Lower lobe of right lung (tissue), 2 donors: ENCODE data around the gene HS6ST3. TPM values are rescaled to one million over a fixed set of nuclear protein-coding genes. Genes with fewer than 3 reads are reported as not detected.

ENCODE experiments used
- ATAC-seq, 2 donors: fragments of 200-7000 bp; cut with Tn5 transposase; one replicate each; pipeline ENCODE4 v1.9.1; 2020 to 2022; ENCODE audit warnings: mild to moderate bottlenecking in 2 of 2, moderate library complexity in 2 of 2
- DNase-seq: peaks from one replicate; pipeline ENCODE4 v3.0.0-alpha.2; 2020
- H3K27ac ChIP-seq: fragments of 200-600 bp; one replicate; pipeline ENCODE4 v1.8.0; 2022
- H3K27me3 ChIP-seq: fragments of 200-600 bp; one replicate; pipeline ENCODE4 v1.8.0; 2022; ENCODE audit warnings: low read depth
- H3K36me3 ChIP-seq: fragments of 200-600 bp; one replicate; pipeline ENCODE4 v1.8.0; 2022; ENCODE audit warnings: mild to moderate bottlenecking
- H3K4me1 ChIP-seq: fragments of 200-600 bp; one replicate; pipeline ENCODE4 v1.8.0; 2022
- H3K4me3 ChIP-seq: fragments of 200-600 bp; one replicate; pipeline ENCODE4 v1.8.0; 2022; ENCODE audit warnings: mild to moderate bottlenecking
- H3K9me3 ChIP-seq: fragments of 200-600 bp; one replicate; pipeline ENCODE4 v1.8.0; 2022
- CTCF ChIP-seq: fragments of 200-600 bp; IDR thresholded peaks from one replicate; pipeline ENCODE4 v1.8.0; 2022; ENCODE audit warnings: antibody characterized with exemption, mild to moderate bottlenecking
- intact Hi-C: fragments of 100-400 bp; cut with DNase I; formaldehyde crosslinking; loops from one replicate; pipeline ENCODE4 v1.11.0; 2022
- total RNA-seq: library from RNA; stranded (reverse); fragmentation: NEBNext Ultra II Directional; extraction: Animal tissue kit (Norgen Biotek cat#: 25700); gene quantifications from one replicate; pipeline ENCODE4 v1.2.1, GENCODE V29; 2021
- donor health status: DM: no; HTN: yes; CAD: no; lungs with severe emphysema.

The HS6ST3 gene
- total RNA-seq, 1 donor from 2014 or later, result 0.06 TPM

- intact Hi-C loops, result no loop called here
- TF ChIP-seq CTCF, result no peak
- H3K36me3 ChIP-seq, result no peaks in the 10 kb centered on the region
- DNase-seq (no peak), ATAC-seq (no peak)
- H3K4me3 ChIP-seq, result no peak overlapping the region
- H3K9me3 ChIP-seq, result no peaks in the 10 kb centered on the region
- H3K27me3 ChIP-seq, result no peaks in the 10 kb centered on the region
- no peaks in the 10 kb centered on the region for H3K4me1 ChIP-seq
- H3K27ac ChIP-seq, result no peak overlapping the region
These were observed 703.0 kb downstream of the HS6ST3 start for GRCh38 chr13:96792736-96793403.

- no peak for TF ChIP-seq CTCF
These were observed 703.5 kb downstream of the HS6ST3 start for GRCh38 chr13:96793404-96793755.

GRCh38 chr13:96794669-96795068 is 704.8 kb downstream of the HS6ST3 start:
- Histone ChIP-seq H3K9me3 (no peaks in the 10 kb centered on the region), H3K36me3 (no peaks in the 10 kb centered on the region), H3K27ac (no peak overlapping the region), H3K4me3 (no peak overlapping the region), H3K27me3 (no peaks in the 10 kb centered on the region), H3K4me1 (no peaks in the 10 kb centered on the region)
- DNase-seq (no peak), ATAC-seq (no peak)
- no peak for TF ChIP-seq CTCF
- intact Hi-C loops, result no loop called here

More at GRCh38 chr13:96793404-96793755, 703.5 kb downstream of the HS6ST3 start:
- Histone ChIP-seq H3K4me3 (no peak overlapping the region), H3K27me3 (no peaks in the 10 kb centered on the region), H3K4me1 (no peaks in the 10 kb centered on the region), H3K9me3 (no peaks in the 10 kb centered on the region), H3K27ac (no peak overlapping the region), H3K36me3 (no peaks in the 10 kb centered on the region)
- ATAC-seq (no peak), DNase-seq (no peak)
- intact Hi-C loops, result no loop called here

GRCh38 chr13:96795670-96796069 is 705.8 kb downstream of the HS6ST3 start:
- H3K4me3 ChIP-seq, result no peak overlapping the region
- intact Hi-C loops, result no loop called here
- ATAC-seq, result no peak

GRCh38 chr13:96796091-96796633 is 706.3 kb downstream of the HS6ST3 start:
- no peaks in the 10 kb centered on the region for H3K9me3 ChIP-seq
- no peak overlapping the region for H3K27ac ChIP-seq
- ATAC-seq (no peak), DNase-seq (no peak)
- intact Hi-C loops, result no loop called here
- H3K4me1 ChIP-seq, result no peaks in the 10 kb centered on the region
- H3K27me3 ChIP-seq, result no peaks in the 10 kb centered on the region
- H3K36me3 ChIP-seq, result no peaks in the 10 kb centered on the region
- TF ChIP-seq CTCF, result no peak
- no peak overlapping the region for H3K4me3 ChIP-seq

More at GRCh38 chr13:96795670-96796069, 705.8 kb downstream of the HS6ST3 start:
- Histone ChIP-seq H3K27me3 (no peaks in the 10 kb centered on the region), H3K9me3 (no peaks in the 10 kb centered on the region), H3K4me1 (no peaks in the 10 kb centered on the region), H3K36me3 (no peaks in the 10 kb centered on the region), H3K27ac (no peak overlapping the region)
- DNase-seq, result no peak
- TF ChIP-seq CTCF, result no peak
